Tibial nerve (tissue), 4 donors: Measurements from ENCODE around the gene KCNJ8. TPM values are rescaled to one million over a fixed set of nuclear protein-coding genes. Genes with fewer than 3 reads are reported as not detected.

Source experiments
- DNase-seq, 2 donors: peaks; one replicate each; pipeline ENCODE4 v3.0.0-alpha.2; 2019; ENCODE audit warnings: low spot score in 2 of 2
- H3K27ac ChIP-seq, 4 donors: fragments of 200-600 bp; sonication (generic) in 3 of 4; one replicate each; pipeline ENCODE4 v1.5.1; 2017 to 2019; ENCODE audit warnings: mild to moderate bottlenecking in 1 of 4
- H3K27me3 ChIP-seq, 2 donors: fragments of 200-600 bp; sonication (generic) in 1 of 2; one replicate each; pipeline versions ENCODE4 v1.5.1 to v1.6.0; 2017 to 2019
- H3K36me3 ChIP-seq, 3 donors: fragments of 200-600 bp; sonication (generic); one replicate each; pipeline ENCODE4 v1.5.1; 2018 to 2019
- H3K4me1 ChIP-seq, 4 donors: fragments of 200-600 bp; sonication (generic) in 3 of 4; one replicate each; pipeline ENCODE4 v1.5.1; 2017 to 2019
- H3K4me3 ChIP-seq, 4 donors: fragments of 200-600 bp; sonication (generic) in 3 of 4; one replicate each; pipeline ENCODE4 v1.5.1; 2017 to 2019; ENCODE audit warnings: mild to moderate bottlenecking in 1 of 4, moderate library complexity in 1 of 4
- H3K9me3 ChIP-seq, 4 donors: fragments of 200-600 bp; sonication (generic) in 3 of 4; one replicate each; pipeline ENCODE4 v1.5.1; 2017 to 2019
- CTCF ChIP-seq, 5 experiments: fragments of 200-600 bp in 3 of 5; fragments of 450-650 bp in 2 of 5; sonication (generic) in 3 of 5; IDR thresholded peaks; one replicate each; pipeline ENCODE4 v1.5.1; 2016 to 2019; ENCODE audit warnings: antibody characterized with exemption in 5 of 5, mild to moderate bottlenecking in 3 of 5, moderate library complexity in 2 of 5
- EP300 ChIP-seq, 2 donors: sonication (generic); formaldehyde crosslinking; IDR thresholded peaks; one replicate each; pipeline ENCODE4 v1.6.1; 2017; ENCODE audit warnings: antibody characterized with exemption in 2 of 2, mild to moderate bottlenecking in 1 of 2
- POLR2A ChIP-seq, 2 donors: fragments of 450-650 bp; IDR thresholded peaks; one replicate each; pipeline ENCODE4 v1.6.1; 2017; ENCODE audit warnings: antibody characterized with exemption in 2 of 2, mild to moderate bottlenecking in 2 of 2, moderate library complexity in 2 of 2
- WGBS, 2 donors: methylation state at CpG; one replicate each; pipeline ENCODE4 v1.1.5; 2018; 5-methylcytosine and 5-hydroxymethylcytosine counted together
- total RNA-seq, 4 donors: library from RNA; depleted of rRNA; stranded (reverse); fragments of >200 nt; gene quantifications; one replicate each; pipeline ENCODE4 v1.1.0, GENCODE V29; 2016

KCNJ8 gene
- total RNA-seq, 4 donors from 2014 or later, result 7.4 to 19.5 (median 12.9) TPM

GRCh38 chr12:21775133-21775820, 771 bp upstream of the KCNJ8 start:
- H3K4me3 ChIP-seq, result peak overlapping the region; percentile 43 to 67 (median 60)
- peak overlapping the region; percentile 8 to 83 (median 50) for H3K27ac ChIP-seq
- DNase-seq, result no peak
- TF ChIP-seq CTCF (IDR thresholded peaks at IDR 0.05), result no peak
- no peak for TF ChIP-seq EP300 (IDR thresholded peaks at IDR 0.05)
- TF ChIP-seq POLR2A (IDR thresholded peaks at IDR 0.05), result no peak
- H3K36me3 ChIP-seq, result no peaks in the 10 kb centered on the region
- H3K9me3 ChIP-seq, result no peaks in the 10 kb centered on the region
- WGBS, 2 donors, result 15 to 19% methylated on average over 14 of the region's 14 CpGs
- peaks cover 0 to 23% (median 0%) of the 10 kb centered on the region in 4 donors for H3K4me1 ChIP-seq
- no peaks in the 10 kb centered on the region for H3K27me3 ChIP-seq

DNA sequence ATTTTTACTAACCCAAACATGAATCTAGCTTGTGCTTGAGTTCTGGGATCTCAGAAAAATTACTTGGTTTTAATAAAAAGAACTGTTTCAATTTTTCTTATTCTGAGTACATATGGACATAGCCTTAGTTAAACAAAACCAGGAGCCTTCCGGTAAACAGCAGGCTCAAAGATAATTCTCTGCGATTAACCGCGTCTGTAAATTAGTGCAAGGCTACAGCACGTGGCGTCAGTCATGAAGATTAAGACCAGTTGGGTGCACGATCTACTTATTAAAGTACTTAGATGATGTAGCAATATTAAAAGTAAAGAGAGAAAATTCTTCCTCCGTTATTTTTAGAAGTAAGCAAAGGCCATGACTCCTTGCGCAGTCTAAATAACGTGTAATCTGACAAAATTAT, 700 bp downstream of the KCNJ8 start:
- peaks cover 0 to 23% (median 0%) of the 10 kb centered on the region in 4 donors for H3K4me1 ChIP-seq
- H3K27ac ChIP-seq, result peak overlapping the region in 2 of 4 donors; percentile 74 to 83
- WGBS, 2 donors, result 8 to 11% methylated on average over 10 of the region's 10 CpGs
- H3K9me3 ChIP-seq, result no peaks in the 10 kb centered on the region
- no peak for TF ChIP-seq EP300 (IDR thresholded peaks at IDR 0.05)
- no peak for TF ChIP-seq POLR2A (IDR thresholded peaks at IDR 0.05)
- TF ChIP-seq CTCF (IDR thresholded peaks at IDR 0.05), result no peak
- H3K4me3 ChIP-seq, result peak overlapping the region; percentile 43 to 67 (median 60)
- DNase-seq, result no peak
- H3K27me3 ChIP-seq, result no peaks in the 10 kb centered on the region
- no peaks in the 10 kb centered on the region for H3K36me3 ChIP-seq

GRCh38 chr12:21773263-21773741, 1.2 kb downstream of the KCNJ8 start:
- Histone ChIP-seq H3K36me3 (no peaks in the 10 kb centered on the region), H3K4me3 (peak overlapping the region; percentile 19 to 67 (median 48)), H3K9me3 (no peaks in the 10 kb centered on the region), H3K27ac (peak overlapping the region in 2 of 4 donors; percentile 18 to 83), H3K27me3 (no peaks in the 10 kb centered on the region), H3K4me1 (peaks cover 0 to 23% (median 0%) of the 10 kb centered on the region in 4 donors)
- peak in 1 of 2 donors; percentile 25 for DNase-seq
- TF ChIP-seq EP300 (IDR thresholded peaks at IDR 0.05) (peak in 1 of 2 donors; percentile 20), POLR2A (IDR thresholded peaks at IDR 0.05) (no peak), CTCF (IDR thresholded peaks at IDR 0.05) (peak in 1 of 5 experiments; percentile 15)
- WGBS, 2 donors, result 31 to 35% methylated on average over 23 of the region's 23 CpGs

GRCh38 chr12:21771311-21771710, 3.2 kb downstream of the KCNJ8 start:
- no peaks in the 10 kb centered on the region for H3K9me3 ChIP-seq
- WGBS, 2 donors, result 59 to 71% methylated on average over 1 of the region's 1 CpG
- no peak for TF ChIP-seq POLR2A (IDR thresholded peaks at IDR 0.05)
- no peak for TF ChIP-seq CTCF (IDR thresholded peaks at IDR 0.05)
- TF ChIP-seq EP300 (IDR thresholded peaks at IDR 0.05), result no peak
- no peak overlapping the region for H3K27ac ChIP-seq
- peaks cover 0 to 23% (median 0%) of the 10 kb centered on the region in 4 donors for H3K4me1 ChIP-seq
- H3K36me3 ChIP-seq, result no peaks in the 10 kb centered on the region
- DNase-seq, result no peak
- H3K27me3 ChIP-seq, result no peaks in the 10 kb centered on the region
- H3K4me3 ChIP-seq, result no peak overlapping the region

DNA sequence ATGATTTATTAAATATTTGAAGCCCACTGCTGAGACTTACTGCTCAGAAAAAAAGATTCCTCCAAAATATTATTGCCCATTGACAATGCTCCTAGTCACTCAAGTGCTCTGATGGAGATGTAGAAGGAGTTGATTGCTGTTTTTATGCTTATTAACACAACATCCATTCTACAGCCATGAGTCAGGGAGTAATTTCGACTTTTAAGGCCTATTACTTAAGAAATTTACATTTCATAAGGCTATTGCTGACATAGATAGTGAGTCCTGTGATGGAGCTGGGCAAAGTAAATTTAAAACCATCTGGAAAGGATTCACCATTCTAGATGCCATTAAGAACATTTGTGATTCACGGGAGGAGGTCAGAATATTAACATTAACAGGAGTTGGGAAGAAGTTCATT, 5.2 kb downstream of the KCNJ8 start:
- no peak overlapping the region for H3K27ac ChIP-seq
- no peak overlapping the region for H3K4me3 ChIP-seq
- TF ChIP-seq EP300 (IDR thresholded peaks at IDR 0.05) (no peak), CTCF (IDR thresholded peaks at IDR 0.05) (no peak), POLR2A (IDR thresholded peaks at IDR 0.05) (no peak)
- 73 to 78% methylated on average over 2 of the region's 2 CpGs for WGBS, 2 donors
- H3K36me3 ChIP-seq, result no peaks in the 10 kb centered on the region
- peaks cover 0 to 13% (median 0%) of the 10 kb centered on the region in 4 donors for H3K4me1 ChIP-seq
- H3K27me3 ChIP-seq, result no peaks in the 10 kb centered on the region
- no peaks in the 10 kb centered on the region for H3K9me3 ChIP-seq
- DNase-seq, result no peak
